CD4-positive, alpha-beta T cell treated with Interleukin-17A for 4 hours (primary cell): Measurements from ENCODE around the gene LRP1.

Experiments used
- DNase-seq: peaks from one replicate; pipeline ENCODE4 v3.0.0-alpha.2; 2020; ENCODE audit warnings: mixed read lengths

The LRP1 gene

GRCh38 chr12:57229046-57229633 lies 100.9 kb downstream of the LRP1 start:
- no peak for DNase-seq

GRCh38 chr12:57229634-57230380 lies 101.5 kb downstream of the LRP1 start, which contains the start of gene SHMT2:
Gene SHMT2, plus strand, starts transcription at chr12:57229711. Its CDS starts 68 bp downstream, at chr12:57229779.
- DNase-seq = peak; percentile 96

GRCh38 chr12:57230381-57231155 lies 102.3 kb downstream of the LRP1 start:
- DNase-seq = no peak

- DNase-seq = no peak
These were observed 103.2 kb downstream of the LRP1 start for GRCh38 chr12:57231276-57232021.

GRCh38 chr12:57232156-57232756 lies 104.0 kb downstream of the LRP1 start:
- DNase-seq = no peak

GRCh38 chr12:57233357-57234232 lies 105.3 kb downstream of the LRP1 start:
- DNase-seq = no peak

GRCh38 chr12:57234233-57234570 lies 105.9 kb downstream of the LRP1 start:
- DNase-seq = no peak

- no peak for DNase-seq
These were observed 106.3 kb downstream of the LRP1 start for GRCh38 chr12:57234571-57235016.

- DNase-seq = no peak
These were observed 106.9 kb downstream of the LRP1 start for GRCh38 chr12:57235017-57235727.

GRCh38 chr12:57235728-57236131 lies 107.4 kb downstream of the LRP1 start:
- DNase-seq = no peak

GRCh38 chr12:57236201-57236924 lies 108.1 kb downstream of the LRP1 start:
- DNase-seq = no peak

- DNase-seq = no peak
These were observed 108.8 kb downstream of the LRP1 start for GRCh38 chr12:57236925-57237595.

- DNase-seq = no peak
These were observed 109.3 kb downstream of the LRP1 start for GRCh38 chr12:57237596-57237931.

GRCh38 chr12:57237932-57238853 lies 109.9 kb downstream of the LRP1 start:
- peak; percentile 60 for DNase-seq

- peak; percentile 91 for DNase-seq
These were observed 110.7 kb downstream of the LRP1 start for GRCh38 chr12:57238854-57239554.

- DNase-seq = no peak
These were observed 111.3 kb downstream of the LRP1 start for GRCh38 chr12:57239587-57240065.

- DNase-seq = peak; percentile 87
These were observed 112.0 kb downstream of the LRP1 start for GRCh38 chr12:57240066-57240921.
